GM18511 (cell line): ENCODE measurements around the gene GSN.

Experiments
- ATAC-seq: cut with Tn5 transposase; IDR thresholded peaks from one replicate; pipeline ENCODE4 v1.9.1; 2021; ENCODE audit warnings: mild to moderate bottlenecking, moderate library complexity; ENCODE audit not compliant: unreplicated experiment

The GSN gene

DNA sequence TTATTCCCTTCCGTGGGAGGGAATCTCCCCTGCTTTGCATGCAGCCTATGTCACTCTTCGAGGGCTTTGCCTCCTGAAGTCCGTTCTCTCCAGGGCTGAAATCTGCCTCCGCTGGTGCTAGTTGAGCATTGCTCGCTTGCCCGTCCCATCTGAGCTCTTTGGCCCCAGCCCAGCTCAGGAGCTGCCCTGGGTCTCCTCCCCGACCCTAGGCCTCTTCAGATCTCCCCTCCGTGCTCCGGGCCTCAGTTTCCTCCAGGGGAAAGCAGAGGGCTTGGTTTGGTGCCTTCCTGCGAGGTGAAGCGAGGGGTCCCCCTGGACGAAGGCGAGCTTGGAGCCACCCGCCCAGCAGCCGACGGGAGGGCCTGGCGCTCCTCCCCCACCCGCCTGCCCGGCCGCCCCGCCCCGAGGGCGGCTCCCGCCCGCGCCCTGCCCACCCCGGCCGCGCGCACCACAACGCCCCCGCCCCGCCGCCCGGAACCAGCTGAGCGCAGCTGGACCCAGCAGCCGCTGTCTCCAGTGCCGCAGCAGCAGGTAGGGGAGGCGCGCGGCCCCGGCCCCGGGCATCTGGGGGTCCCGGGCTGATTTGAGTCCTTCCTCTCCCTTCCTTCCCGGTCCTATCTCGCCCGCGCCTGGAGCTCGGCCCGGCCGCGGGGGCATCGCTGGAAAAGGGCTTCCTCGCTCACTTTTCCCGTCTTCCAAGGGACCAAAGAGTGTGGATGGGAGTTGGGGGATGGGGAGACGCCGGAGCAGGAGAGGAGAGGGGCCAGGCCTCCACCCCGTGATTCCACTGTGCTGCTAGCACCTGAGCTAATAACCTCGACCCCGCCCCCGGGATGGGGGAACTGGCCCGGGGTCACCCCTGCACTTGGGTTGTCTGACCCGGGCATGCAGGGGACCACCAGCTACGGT lies at the start of gene GSN:
GSN (plus strand) TSS at position 474 of the 909 bp plus-strand sequence. CDS start 33,810 bp downstream, outside the sequence.
- ATAC-seq = peak; percentile 80

DNA sequence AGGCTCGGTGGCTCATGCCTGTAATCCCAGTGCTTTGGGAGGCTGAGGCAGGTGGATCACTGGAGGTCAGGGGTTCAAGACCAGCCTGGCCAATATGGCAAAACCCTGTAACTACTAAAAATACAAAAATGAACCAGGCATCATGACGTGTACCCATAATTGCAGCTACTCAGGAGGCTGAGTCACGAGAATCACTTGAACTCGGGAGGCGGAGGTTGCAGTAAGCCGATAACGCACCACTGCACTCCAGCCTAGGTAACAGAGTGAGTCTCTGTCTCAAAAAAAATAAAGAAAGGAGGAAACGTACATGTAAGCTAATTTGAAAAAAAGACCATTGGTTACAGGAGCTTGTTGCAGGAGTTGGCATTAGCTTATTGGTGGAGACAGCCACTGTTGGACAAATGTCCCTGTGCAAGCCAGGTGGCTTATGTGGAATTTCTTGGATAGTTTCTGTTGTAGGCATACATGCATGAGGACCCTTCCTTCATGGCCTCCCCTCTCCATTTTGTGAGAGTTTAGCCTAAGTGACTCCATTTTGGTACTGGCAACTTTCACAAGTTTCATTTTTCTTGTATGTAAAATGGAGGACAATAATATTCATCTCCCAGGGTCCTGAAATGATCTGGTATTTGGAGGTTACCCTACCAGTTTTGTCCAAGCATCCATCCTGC lies 49.5 kb upstream of the GSN start:
- no peak for ATAC-seq

DNA sequence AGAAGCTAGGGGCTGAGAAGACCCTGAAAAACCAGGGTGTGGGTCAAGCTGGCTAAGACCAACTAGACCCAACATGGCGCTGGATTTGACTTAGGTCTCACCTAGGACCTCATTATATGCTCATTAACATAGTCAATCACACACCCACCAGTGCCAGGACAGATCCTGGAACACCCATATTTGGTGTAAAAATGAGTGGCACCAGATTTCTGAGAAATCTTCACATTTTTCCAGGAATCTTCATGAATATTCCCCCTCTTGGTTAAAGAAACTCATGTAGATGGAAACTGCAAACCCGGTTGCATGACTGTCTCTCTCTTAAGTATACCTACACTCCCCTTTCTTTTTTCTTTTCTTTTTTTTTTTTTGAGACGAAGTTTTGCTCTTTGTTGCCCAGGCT lies 48.4 kb upstream of the GSN start:
- no peak for ATAC-seq

DNA sequence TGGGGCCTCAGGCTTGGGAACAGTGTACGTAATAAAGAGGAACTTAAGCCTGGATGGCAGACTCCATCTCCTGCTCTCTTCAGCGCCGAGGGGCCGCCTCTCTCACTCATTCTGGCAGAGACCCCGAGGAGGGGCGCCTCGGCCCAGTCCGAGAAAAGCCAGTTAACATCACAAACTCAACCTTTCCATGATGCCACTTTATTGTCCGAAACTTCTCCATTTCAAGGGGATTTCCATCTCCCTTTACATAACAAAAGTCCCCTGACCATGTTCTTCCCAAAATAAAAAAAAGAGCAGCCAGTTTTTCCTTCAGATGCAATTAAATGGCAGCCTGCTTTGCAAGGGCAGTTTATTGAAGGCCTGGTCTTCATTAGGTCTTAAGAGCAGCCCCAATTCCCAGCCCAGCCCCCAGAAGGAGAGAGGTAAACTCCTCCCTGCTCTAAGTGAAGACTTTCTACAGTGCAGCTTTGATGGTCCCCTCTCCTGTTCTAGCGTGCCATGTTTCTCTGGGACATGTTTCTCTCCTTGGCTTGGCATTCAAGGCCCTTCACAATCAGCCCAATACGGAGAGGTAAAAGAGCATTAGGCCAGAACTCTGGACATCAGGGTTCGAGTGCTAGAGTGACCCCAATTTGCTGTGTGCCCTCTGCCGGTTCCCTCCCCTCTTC lies 46.8 kb upstream of the GSN start:
- no peak for ATAC-seq

DNA sequence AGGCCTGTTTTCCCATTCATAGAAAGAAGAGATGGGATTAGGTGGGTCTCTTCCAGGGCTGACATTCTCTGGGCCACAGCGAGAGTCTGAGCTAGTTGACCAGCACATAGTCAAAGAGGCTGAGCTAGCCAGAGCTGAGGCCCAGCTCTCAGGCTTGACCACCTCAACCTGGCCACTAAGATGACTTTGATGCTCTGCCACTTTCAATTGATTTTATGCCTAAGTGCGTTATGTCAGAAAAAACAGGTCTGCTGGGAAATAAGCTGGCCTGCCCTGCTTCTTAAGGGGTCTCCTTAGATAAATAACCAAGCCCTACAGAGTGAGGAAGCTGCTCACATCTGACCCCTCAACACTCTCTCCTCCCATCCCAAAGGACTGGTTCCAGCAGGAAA lies 46.3 kb upstream of the GSN start:
- no peak for ATAC-seq

DNA sequence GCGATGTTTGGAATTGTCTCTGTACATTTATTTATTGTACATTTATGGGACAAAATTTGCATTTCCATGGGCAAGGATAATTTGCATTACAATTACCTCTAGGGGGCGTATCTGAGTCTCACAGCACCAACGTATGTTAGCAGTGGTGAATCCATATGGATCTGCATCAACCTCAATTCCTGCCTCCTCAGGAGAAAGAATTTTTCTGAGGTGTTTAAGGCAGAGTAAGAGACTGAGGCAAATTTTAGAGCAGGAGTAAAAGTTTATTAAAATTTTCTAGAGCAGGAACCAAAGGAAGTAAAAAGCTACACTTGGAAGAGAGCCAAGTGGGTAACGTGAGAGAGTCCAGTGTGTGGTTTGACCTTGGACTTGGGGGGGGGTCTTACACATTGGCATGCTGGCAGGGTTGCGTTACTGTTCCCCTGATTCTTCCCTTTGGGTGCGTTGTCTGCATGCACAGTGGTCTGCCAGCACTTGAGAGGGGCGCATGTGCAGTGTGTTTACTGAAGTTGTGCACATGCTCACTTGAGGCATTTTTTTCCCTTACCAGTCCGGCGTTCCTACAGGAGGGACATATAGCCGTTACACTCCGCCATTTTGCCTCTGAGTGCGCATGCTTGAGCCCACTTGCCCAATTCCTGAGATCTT lies 45.3 kb upstream of the GSN start:
- ATAC-seq = no peak

DNA sequence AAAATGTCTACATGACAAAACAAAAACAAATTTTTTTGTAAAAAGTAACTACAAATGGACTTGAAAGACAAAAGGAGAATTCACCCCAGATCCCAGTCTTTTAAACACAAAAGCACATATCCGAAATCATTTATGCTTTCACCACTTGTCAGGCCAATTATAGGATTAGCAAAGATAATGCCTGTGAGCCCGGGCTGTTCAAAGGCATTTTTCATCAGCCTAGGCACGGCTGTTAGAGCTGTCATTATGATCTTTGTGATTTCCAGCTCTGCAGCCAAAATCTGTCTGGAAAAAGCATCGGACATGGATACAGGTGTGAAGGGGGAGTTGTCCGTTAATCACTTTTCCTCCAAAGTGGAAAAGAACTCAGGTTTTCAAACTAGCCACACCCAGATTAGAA lies 42.7 kb upstream of the GSN start:
- no peak for ATAC-seq

DNA sequence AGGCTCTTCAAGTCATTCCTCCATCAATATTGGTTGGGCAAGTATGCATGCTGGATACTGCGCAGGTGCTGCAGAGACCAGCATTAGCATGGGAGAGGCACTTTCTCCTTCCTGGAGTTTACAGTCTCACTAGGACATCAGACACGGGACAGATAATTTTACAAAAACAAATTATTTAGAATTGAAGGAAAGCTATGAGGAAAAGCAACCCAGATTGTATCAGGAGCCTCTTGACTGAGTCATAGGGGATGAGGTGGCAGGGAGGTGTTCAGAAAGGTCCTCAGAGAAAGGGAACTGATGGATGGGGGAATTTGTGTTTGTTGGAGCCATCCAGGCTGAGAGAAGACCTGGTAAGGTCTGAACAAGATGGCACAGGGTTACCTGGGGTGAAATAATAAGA lies 41.8 kb upstream of the GSN start:
- ATAC-seq = no peak

DNA sequence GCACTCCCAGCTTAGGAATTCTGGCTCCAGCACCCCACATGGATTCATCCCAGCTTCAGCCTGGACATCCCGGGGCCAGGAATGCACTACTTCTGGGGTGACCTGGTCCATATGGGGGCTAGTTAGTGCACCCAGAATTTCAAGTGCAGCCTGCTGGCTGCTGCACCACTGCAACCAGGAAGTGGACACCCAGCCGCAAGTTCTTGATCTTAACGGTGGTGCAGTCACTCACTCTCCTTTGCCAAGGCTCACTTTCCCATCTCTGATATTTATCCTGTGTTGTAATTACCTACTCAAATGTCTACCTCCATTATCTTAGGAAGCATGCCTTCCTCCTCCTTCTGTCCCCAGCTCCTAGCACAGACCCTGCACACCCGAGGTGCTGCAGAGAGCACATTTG lies 40.1 kb upstream of the GSN start:
- ATAC-seq = no peak

DNA sequence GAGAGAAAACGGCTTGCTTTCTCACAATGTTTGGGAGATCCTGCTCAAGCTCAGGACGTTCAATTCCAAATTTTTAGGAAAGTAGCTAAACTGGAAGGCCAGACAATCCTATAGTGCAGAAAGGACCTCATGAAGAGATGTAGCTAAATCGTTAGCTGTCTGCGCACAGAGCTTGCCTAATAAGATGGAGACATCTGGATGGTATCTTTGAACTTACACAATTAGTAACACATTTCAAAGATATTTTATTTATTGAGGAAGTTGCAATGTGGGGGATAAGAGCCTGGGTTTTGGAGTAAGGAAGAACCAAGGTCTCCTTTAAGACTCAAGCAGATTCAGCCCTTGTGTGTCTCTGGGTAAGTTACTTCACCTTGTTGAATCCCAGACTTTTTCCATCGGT lies 37.7 kb upstream of the GSN start:
- no peak for ATAC-seq

DNA sequence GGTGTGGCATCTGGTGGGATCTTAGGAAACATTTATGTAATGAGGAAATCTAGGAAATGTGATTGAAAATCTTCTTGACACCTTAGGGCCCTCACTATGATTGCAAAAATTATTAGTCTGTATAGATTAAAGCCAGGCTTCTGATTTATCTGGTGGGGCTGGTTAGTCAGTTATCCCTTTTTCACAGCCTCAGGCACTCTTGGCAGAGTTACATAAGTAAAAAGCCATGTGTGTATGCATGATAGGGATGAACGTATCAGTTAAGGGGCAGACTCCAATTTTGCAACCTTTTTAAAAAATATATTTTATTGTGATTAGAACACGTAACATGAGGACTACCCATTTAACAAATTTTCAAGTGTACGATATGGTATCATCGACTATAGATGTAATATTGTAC lies 35.7 kb upstream of the GSN start:
- no peak for ATAC-seq

DNA sequence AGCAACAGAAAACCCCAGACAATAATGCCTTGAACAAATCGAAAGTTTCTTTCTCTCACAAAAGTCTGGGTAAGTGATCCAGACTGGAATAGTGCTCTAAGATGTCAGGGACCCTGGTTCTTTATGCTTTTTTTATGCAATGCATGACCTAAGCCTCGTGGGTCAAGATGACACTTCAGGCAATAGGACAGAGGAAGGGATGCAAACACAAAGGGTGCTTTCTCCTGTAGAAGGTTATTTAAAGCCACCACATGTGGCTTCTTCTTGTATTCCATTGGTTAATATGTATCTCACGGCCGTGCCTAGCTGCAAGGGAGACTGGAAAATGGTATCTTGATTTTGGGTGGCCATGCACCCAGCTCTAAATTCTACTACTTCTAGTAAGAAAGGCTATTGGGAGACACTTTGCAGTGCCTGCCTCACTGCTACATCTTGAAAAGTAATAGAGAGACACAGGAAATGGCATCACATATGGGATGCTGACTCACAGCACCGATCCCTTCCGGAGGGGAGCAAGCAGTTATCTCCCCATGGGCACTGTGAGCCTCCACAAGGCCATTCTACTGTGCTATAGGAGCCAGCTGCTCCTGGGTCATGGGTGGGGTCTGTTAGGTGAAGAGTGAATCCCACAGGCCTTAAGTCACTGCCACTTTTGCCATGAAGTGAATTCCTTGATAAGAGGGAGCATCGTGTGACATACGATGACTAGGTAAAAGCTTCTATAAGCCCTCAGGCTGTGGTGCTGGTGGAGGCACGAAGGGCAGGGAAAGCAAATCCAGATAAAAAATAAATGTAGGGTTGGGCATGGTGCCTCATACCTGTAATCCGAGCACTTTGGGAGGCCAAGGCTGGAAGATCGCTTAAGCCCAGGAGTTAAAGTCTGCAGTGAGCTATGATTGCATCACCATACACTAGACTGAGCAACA lies 33.8 kb upstream of the GSN start:
- ATAC-seq = no peak

DNA sequence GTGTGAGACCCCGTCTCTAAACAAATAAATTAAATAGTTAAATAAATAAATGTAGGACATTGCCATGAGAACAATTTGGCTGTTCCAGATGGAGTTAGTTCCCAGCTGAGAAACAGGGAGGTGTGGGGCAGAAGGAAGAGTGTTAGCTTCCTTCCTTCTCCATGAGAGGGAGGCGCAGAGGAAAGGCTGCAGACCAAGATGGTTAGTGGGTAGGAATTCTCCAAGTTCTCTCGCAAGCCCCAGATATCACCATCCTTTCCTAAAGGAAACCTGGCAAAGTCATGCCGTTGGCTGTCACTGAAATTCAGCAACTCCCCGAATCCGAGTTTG lies 33.2 kb upstream of the GSN start:
- no peak for ATAC-seq

DNA sequence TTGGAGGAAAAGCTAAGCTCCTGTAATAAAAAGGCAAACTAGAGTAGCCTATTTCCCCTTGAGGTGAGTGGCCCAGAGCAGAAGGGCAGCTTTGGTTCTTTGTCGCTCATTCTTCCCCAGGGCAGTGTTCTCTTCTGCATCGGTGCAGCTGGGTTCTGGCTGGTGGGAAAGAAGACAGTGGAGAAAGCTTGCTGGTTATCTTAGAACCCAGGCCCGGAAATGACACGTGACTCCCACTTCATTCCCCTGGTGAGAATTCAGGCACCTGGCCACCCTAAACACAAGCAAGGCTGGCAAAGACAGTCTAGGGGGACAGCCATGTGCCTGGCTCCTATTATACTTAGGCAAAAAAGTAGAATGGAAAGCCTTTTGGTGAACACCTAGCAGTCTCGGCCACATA lies 32.5 kb upstream of the GSN start:
- ATAC-seq = no peak

DNA sequence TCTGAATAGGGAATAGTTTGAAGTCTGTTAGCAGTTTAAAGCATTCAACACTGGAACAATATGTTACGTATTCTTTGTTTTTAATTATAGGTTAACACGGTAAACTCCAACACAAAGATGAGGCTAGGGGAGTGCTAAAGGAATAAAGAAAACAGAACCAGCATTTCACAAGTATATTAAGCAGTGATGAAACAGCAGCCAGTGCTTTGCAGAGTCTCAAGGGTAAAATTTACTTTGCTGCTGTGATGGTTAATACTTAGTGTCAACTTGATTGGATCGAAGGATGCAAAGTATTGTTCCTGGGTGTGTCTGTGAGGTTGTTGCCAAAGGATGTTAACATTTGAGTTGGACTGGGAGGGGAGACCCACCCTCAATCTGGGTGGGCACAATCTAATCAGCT lies 30.0 kb upstream of the GSN start:
- ATAC-seq = no peak

DNA sequence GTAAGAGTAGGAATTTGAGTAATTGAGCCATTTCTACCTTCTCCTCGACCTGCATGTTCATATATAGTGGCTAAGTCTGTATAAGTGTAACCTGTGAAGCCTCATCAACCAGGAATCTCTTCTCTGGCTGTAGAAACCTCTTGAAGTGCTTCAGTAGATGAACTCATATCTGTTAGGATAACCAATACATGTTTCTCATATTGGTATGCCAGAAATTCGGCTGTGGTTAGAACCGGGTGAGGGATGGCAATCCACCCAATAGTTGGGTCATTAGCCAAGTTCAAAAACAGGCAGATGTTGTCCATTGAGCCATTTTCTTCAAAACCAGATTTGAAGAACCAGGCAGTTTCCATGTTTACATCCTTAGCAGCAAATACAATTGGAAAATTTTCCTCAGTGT lies 28.9 kb upstream of the GSN start:
- ATAC-seq = no peak

DNA sequence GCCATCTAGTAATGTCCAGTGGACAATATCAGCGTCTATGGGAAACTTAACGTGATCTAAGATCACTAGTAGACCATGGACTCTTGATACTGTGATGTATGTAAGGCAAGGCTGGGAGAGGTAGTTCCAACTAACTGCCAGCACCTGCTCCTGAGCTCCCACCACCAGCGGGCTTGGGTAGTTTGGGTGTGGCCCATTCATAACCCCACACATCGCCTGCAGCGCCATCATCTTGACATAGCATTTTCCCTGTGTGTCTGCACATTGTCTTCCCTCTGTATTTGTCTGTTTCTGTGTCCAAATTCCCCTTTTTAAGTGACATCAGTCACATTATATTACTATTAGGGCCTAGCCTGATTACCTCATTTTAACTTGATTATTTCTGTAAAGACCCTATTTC lies 28.1 kb upstream of the GSN start:
- ATAC-seq = no peak

DNA sequence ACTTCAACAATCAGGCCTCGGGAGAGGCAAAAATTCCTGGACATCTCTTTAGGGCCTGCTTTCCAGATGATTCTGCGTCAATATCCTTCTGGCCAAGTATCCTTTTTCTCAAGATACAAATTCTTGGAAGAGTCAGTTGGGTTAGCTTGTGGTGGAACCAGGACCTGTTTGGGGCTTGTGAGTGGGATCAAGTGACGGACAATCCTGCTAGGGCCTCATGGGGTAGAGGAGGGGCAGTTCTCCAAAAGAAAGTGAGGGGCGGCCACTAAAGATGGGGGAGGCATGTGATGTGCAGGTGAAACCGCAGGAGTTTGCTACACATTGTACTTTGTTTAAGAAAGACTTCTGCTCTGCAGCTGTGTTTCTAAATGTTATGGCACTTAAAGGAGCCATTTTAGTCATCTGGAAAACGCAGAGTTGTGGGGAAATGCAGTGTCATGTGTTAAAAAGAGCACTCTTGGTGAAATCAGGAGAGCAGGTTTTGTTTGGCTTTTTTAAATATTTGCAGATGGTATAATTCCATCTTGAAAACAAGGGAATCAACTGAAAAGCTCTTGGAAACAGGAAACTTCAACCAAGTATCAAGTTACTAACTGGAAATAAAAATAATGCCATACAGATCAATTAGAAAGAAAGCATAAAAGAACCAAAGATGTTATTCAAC lies 27.4 kb upstream of the GSN start:
- no peak for ATAC-seq

DNA sequence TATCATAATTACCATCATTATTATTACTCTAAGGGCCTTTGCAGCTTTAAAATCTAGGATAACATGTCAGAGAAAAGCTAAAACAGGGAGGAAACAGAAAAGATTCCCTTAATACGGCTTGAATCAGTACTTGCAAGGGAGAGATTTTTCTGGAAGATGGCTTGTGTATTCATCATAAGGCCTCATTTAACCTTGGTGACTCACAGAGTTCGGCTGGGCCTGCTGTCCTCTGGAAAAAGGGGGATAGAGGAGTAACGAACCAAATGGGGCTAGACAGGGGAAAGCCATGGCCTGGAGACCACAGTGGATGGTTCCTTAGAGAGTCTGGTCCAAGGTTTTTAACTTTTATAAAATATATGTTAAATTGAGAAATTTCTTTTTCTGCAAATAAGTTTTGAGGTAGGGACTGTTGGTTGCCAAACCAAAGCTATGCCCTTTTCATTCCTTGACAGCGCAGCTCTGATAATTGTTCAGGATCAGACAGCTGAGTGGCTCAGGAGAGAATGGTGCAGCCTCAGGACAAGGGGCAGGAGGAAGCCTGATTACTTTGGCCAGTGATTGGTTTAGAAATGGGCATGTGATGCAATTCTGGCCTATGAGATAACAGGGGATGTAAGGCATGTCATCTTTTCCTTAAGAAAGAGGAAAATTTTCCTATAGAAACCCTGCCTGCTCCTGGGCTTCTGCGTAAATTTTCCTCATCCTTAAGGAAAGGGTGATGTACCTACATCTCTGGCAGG lies 25.6 kb upstream of the GSN start:
- ATAC-seq = no peak
